ENCODE results near the gene TARBP1.
"Not testable (repeated sequence)": the region's sequence is repeated elsewhere in the genome, so short reads cannot be mapped to it uniquely, and the experiment has no call there.

Gene TARBP1

DNA sequence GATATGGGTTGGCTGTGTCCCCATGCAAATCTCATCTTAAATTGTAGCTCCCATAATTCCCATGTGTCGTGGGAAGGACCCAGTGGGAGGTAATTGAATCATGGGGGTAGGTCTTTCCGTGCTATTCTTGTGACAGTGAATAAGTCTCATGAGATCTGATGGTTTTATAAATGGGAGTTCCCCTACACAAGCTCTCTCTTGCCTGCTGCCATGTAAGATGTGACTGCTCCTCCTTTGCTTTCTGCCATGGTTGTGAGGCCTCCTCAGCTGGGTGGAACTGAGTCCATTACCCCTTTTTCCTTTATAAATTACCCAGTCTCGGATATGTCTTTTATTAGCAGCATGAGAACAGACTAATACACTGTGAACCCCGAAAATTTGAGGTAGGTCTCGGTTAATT lies 25.3 kb upstream of the TARBP1 start:
- DNase-seq = not testable (repeated sequence)

GRCh38 chr1:234503193-234504050 lies 24.4 kb upstream of the TARBP1 start:
- DNase-seq = no peak

DNA sequence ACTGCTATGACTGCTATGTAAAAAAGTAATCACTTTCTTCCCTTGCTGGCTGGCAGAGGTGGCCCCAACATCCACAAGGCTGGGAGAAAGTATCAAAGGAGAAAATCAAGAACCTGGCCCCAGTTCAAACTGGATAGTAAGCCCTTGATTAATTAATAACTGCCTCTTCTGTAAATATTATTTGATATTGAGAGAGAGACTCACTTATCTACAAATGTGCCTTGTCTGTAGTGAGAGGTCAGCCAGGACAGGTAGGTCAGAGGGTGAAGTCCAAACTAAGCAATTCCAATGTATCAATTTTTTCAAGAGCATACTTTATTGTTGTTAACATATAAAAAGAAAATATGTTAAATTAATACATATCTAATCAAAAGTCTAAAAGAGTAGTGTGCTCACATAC lies 23.8 kb upstream of the TARBP1 start:
- DNase-seq = no peak

- no peak for DNase-seq
These were observed 21.3 kb upstream of the TARBP1 start for GRCh38 chr1:234500269-234500668.

- no peak for DNase-seq
These were observed 20.9 kb upstream of the TARBP1 start for GRCh38 chr1:234499943-234500245.

GRCh38 chr1:234499119-234499942 lies 20.4 kb upstream of the TARBP1 start:
- DNase-seq = peak; percentile 60 to 83

DNA sequence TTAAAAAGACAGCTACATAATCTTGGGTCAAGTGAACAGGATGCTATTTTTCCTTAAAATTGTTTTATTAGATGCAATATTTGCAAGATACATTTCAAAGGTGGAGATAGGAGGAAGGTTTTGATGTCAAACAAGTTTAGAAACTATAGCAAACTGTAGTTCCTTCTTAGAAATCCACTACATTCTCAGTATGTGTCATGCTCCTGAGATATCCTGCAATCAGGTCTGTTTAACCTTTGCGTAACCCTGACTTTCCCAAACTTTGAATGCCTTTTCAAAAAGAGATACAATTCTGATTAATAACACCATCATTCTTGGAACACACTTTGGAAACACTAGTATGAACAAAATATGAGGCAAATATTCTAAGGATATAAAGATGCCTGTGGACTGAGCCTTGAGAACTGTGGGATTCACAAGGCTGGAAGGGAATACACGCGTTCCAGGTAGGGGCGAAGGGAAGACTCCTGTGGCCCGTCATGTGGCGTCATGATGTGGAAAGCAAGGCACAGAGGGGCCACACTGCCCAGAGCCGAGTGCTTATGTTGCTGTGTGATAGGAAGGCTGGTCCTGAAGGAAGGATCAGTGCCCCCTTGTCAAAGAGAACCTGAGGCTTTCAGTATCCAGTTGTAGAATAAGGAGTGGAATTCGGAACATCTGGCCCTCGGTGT lies 19.6 kb upstream of the TARBP1 start:
- DNase-seq = no peak

DNA sequence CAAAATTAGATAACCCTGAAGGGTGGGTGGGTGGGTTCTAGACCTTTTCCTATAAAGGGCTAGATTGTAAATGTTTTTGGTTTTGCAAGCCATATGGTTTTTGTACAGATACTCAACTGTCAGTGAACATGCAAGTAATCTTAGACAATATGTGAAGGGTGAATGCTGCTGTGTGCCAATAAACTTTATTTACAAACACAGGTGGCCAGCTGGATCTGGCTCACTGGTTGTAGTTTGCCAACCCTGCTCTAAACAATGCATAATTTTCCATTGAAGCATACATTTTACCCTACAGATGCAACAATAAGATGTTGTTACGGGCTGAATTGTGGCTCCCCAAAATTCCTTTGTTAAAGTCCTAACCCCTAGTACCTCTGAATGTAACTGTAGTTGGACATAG lies 18.6 kb upstream of the TARBP1 start:
- no peak for DNase-seq

DNA sequence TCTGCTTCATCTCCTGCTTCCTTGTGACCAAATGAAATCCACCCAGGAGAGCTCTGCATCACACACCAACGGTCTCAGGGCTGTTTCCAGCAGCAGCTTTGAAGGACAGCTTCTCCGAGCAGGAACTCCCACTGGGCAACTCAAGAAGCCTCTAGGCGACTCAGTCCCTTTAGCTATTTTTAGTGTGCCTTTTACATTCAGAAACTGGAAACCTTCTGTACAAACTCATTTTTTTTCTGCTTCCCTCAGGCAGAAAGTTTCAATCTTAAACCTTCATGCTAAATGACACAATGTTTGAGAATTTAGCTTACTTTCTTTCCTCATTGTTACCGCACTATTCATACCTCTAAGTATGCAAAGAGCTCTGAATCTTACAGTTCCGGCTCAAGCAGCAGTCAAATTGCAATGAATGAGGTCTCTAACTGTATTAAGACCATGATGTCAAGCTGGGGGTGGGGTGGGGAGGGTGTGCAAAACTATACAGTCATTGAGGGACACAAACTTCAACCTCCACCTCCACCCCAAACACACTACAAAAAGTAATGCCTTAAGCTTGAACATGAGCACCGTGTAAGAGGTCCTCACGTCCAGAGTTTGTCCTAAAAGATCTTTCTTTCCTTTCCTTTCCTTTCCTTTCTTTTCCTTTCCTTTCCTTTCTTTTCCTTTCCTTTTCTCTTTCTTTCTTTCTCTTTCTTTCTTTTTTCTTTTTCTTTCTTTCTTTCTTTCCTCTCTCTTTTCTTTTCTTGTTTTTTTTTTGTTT lies 16.4 kb upstream of the TARBP1 start:
- no peak for DNase-seq

DNA sequence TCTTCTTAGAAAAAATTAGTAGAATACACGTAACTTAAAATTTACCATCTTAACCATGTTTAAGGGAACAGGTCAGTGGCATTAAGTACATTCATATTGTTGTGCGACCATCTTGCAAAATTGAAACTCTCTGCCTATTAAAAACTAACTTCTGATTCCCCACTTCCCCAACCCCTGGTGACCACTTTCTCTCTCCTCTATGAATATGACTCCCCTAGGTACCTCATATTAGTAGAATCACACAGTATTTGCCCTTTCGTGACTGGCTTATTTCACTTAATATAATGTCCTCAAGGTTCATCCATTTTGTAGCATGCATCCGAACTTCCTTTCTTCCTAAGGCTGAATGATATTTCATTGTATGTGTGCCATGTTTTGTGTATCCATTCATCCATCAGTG lies 15.1 kb upstream of the TARBP1 start:
- no peak for DNase-seq

DNA sequence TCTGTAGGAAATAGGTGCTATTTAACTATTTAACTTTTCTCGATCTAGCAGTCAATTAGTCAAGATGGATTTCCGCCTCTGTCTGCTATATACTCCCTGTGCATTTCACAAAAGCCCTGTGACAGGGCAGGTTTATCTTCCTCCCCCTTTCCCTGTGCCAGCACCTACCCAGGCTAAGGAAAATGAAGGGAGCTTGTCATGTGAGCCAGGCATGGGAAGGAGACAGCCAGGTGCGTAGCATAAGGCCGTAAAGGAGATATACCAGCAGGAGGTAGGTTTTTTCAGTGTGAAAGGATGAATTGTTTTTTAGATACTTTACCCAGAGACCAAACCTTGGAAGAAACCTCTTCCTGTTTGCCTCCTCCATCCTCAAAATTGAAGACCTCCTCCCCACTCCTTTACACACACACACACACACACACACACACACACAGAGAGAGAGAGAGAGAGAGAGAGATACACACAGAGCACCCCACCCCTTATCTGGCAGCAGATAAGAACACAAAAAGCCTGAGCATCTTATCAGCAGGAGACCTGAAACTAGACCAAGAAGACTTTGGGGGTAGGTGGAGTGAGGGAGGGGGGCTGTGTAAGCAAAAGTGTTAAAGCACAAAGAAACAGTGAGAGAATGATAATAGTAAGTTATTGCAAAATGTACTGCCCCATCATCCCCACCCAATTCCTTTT lies 12.0 kb upstream of the TARBP1 start:
- DNase-seq = no peak

- no peak for DNase-seq
These were observed 10.7 kb upstream of the TARBP1 start for GRCh38 chr1:234489698-234490077.

DNA sequence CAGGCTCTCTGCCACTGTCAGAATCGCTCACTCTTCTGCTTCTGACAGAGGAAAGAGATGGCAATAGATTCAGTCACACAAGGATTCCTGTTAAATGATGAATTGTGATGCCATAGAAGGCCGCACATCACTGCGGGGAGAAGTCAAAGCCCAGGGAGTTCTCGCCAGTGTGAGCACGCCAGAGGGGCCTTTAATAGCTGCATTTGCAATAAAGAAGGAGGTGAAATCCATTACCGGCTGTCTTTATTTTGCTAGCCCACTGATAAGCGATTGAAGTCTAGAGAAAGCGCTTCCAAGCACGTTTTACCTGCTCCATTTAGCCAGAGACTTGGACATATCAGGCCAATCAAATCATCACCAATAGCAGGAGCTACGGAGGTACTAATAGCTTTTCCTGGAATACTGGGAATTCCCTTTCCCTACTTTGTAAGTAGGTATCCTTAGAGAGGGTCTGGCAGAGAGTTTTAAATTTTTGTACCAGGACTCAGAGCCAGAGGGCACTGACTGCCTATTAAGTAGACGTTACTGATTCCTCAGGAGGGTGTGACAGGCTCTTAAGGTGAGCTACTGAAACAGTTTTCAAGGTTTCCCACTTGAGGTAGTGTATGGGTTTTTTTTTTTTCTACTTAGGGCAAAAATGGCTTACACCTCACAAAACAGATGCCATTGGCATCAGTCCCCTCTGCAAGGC lies 10.2 kb upstream of the TARBP1 start:
- no peak for DNase-seq

- DNase-seq = no peak
These were observed 9.4 kb upstream of the TARBP1 start for GRCh38 chr1:234488054-234489006.

DNA sequence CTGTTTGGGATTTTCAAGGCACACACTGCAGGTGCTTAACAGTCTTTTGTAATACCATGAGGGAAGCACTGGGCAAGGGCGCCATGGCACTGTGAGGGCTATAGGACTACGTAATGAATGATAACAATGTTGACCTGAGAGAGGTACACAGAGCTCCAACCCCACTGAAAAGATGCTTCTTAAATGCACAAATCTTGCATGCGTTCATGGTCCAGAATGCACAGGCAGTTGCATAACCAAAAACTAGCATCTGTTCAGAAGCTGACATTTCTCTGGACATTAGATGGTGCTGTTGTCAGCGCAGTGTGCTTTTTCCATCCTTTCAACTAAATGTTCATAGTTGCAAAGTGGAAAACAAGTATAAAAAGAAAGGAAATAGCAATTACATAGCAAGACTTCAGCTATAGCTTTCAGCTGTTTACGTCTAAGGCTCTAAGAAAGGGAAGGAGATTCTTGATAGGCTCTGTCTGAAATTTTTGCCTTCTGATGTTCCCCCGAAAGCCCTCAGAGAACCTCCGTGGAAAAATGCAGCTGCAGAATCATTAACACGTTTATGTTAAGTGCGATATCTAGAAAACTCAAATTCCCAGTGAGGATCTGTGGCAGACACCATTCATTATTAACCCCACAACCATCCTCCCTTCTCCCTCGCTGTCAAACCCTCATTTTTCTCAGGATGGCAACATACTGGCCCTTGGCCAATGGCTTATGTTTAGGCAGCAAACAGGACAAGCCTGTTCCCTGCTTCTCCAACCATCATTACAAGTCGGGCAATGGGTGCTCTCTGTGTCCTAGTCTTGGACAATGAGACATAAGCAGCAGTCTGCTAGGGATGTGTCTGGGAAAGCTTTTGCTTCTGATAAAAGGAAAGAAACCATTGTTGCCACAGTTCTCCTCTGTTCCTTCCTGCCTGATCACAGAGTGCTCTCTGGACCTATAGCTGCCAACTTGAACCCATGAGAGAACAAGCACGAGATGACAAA lies 8.2 kb upstream of the TARBP1 start:
- DNase-seq = peak in 1 of 2 experiments; percentile 15

DNA sequence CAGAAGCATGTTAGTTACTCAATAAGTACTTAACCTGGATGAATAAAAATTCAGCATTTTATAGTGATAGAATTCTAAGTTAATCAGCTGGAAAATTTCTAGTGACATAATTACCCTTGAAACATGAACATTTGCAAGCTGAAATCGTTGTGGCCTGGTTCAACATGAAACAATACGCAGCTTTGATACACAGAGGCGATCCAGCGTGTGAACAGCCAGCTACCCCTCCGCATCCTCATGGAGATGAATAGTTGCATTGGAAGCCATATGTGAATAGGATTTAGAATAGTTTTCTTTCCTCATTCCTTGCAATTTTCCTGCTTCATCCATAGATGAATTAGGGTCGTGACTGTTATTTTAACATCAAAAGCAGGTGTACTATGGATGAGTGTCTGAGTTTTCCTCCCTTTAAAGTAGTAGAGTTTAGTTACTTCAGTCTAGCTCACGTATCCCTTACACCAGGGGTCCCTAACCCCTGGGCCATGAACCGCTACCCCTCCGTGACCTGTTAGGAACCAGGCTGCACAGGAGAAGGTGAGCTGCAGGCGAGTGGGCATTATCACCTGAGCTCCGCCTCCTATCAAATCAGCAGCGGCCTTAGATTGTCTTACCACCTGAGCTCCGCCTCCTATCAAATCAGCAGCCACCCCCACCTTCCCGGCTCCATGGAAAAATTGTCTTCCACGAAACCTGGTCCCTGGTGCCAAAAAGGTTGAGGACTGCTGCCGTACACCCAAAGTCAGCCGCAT lies 6.2 kb upstream of the TARBP1 start:
- no peak for DNase-seq

DNA sequence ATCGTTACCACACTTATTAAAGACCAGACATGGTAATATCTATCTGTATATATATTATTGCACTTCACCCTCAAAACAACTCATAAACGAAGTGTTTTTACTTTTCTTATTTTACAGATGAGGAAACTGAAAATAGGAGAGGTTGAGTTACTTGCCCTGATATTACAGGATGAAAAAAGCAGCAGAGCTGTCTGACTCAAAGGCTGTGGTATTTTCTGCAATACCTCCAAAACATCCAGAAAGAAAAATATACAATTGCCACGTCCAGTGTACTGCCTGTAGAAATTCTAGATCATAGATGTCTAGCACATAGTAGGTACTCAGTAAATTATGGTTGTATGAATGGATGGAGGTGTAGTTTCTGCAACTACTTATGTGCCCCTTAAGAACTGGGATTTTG lies 5.2 kb upstream of the TARBP1 start:
- no peak for DNase-seq

GRCh38 chr1:234481771-234482170 lies 2.8 kb upstream of the TARBP1 start:
- DNase-seq = no peak

DNA sequence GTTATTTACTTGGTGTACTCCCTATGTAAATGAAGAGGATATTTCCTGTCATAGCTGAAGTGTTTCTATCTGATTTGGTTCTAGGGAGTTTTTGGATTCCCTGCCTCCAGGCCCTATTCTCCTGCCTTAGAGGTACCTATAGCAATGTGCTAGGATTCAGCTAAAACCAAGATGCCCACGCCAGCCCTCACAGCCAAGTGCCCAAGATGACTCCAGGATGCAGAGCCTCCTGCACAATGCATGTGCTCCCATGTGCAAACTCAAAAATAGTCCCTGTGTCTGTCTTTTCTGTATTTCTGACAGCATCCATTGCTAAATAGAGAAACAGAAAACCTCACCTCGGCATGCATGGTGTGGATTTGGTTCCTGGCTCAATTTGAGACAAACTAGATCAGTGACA lies 887 bp upstream of the TARBP1 start:
- no peak for DNase-seq

Measured in NCI-H1930 (cell line).